HepG2 (cell line): ENCODE measurements around the gene P3H3. TPM values are rescaled to one million over a fixed set of nuclear protein-coding genes. Genes with fewer than 3 reads are reported as not detected.

Source experiments
- DMAP1 ChIP-seq: IDR thresholded peaks from 2 replicates; pipeline ENCODE4 v1.6.1; 2016
- MTF2 ChIP-seq: sonication (generic); formaldehyde crosslinking; IDR thresholded peaks from 2 replicates; pipeline ENCODE4 v1.5.0; 2020; ENCODE audit warnings: missing genetic modification reagents, borderline replicate concordance
- PHB2 ChIP-seq: fragments of 450-650 bp; IDR thresholded peaks from 2 replicates; pipeline ENCODE4 v1.6.1; 2018; ENCODE audit not compliant: partially characterized antibody
- PLSCR1 ChIP-seq: sonication (generic); formaldehyde crosslinking; IDR thresholded peaks from 2 replicates; pipeline ENCODE4 v1.5.0; 2020; ENCODE audit warnings: missing genetic modification reagents, mild to moderate bottlenecking, borderline replicate concordance
- RAD21 ChIP-seq: fragments of 450-650 bp; formaldehyde crosslinking; IDR thresholded peaks from 2 replicates; pipeline ENCODE4 v1.5.0; 2020; ENCODE audit warnings: mild to moderate bottlenecking
- RFX3 ChIP-seq: IDR thresholded peaks from 2 replicates; pipeline ENCODE4 v1.6.1; 2016; ENCODE audit warnings: missing biosample characterization, missing genetic modification reagents
- SNAPC2 ChIP-seq: sonication (generic); formaldehyde crosslinking; IDR thresholded peaks from 2 replicates; pipeline ENCODE4 v1.8.1; 2022; ENCODE audit warnings: mild to moderate bottlenecking, missing genetic modification reagents
- XRCC5 ChIP-seq: fragments of 200-400 bp; formaldehyde crosslinking; optimal IDR thresholded peaks from 2 replicates; pipeline ENCODE3; 2017; ENCODE audit warnings: mild to moderate bottlenecking, low read length
- ZGPAT ChIP-seq: IDR thresholded peaks from 2 replicates; pipeline ENCODE4 v1.6.1; 2016; ENCODE audit warnings: mild to moderate bottlenecking
- ZNF235 ChIP-seq: sonication (generic); formaldehyde crosslinking; IDR thresholded peaks from 2 replicates; pipeline ENCODE4 v1.8.1; 2023; ENCODE audit warnings: mild to moderate bottlenecking, missing genetic modification reagents, borderline replicate concordance
- ZNF382 ChIP-seq: sonication (generic); formaldehyde crosslinking; IDR thresholded peaks from 2 replicates; pipeline ENCODE4 v1.5.0; 2020; ENCODE audit warnings: missing genetic modification reagents, mild to moderate bottlenecking, borderline replicate concordance
- ZNF431 ChIP-seq: sonication (generic); formaldehyde crosslinking; IDR thresholded peaks from 2 replicates; pipeline ENCODE4 v1.9.0; 2022; ENCODE audit warnings: missing genetic modification reagents, low read depth, mild to moderate bottlenecking, borderline replicate concordance
- ZNF569 ChIP-seq: sonication (generic); formaldehyde crosslinking; IDR thresholded peaks from 2 replicates; pipeline ENCODE4 v1.5.0; 2020; ENCODE audit warnings: mild to moderate bottlenecking, missing genetic modification reagents, moderate library complexity, borderline replicate concordance
- ZNF644 ChIP-seq: IDR thresholded peaks from 2 replicates; pipeline ENCODE4 v1.6.1; 2016; ENCODE audit warnings: low read depth
- ZNF720 ChIP-seq: sonication (generic); formaldehyde crosslinking; IDR thresholded peaks from 2 replicates; pipeline ENCODE4 v1.4.0; 2020; ENCODE audit warnings: missing genetic modification reagents
- ZNF746 ChIP-seq: sonication (generic); formaldehyde crosslinking; IDR thresholded peaks from 2 replicates; pipeline ENCODE4 v1.8.0; 2022; ENCODE audit warnings: mild to moderate bottlenecking, missing genetic modification reagents
- ZNF773 ChIP-seq: sonication (generic); formaldehyde crosslinking; IDR thresholded peaks from 2 replicates; pipeline ENCODE4 v1.4.0; 2020; ENCODE audit warnings: missing genetic modification reagents, borderline replicate concordance
- ZNF800 ChIP-seq: sonication (generic); formaldehyde crosslinking; IDR thresholded peaks from 2 replicates; pipeline ENCODE4 v1.4.0; 2020; ENCODE audit warnings: missing genetic modification reagents
- ZSCAN9 ChIP-seq: IDR thresholded peaks from 2 replicates; pipeline ENCODE4 v1.6.1; 2016; ENCODE audit warnings: borderline replicate concordance
- polyA plus RNA-seq, 8 experiments: library from polyadenylated mRNA; depleted of rRNA in 3 of 8; stranded (reverse) in 7 of 8; unstranded in 1 of 8; fragments of >200 nt; fragmentation: Illumina TruSeq in 4 of 8; extraction: Trizol in 4 of 8; gene quantifications; 2 replicates each; pipeline versions ENCODE4 v1.2.1 to v1.2.3, GENCODE V29; 2011 to 2016; ENCODE audit warnings: low read depth in 4 of 8, missing spikeins in 1 of 8, mixed read lengths in 1 of 8; ENCODE audit not compliant: insufficient read depth in 1 of 8
- total RNA-seq, 5 experiments: library from RNA; depleted of rRNA; stranded (reverse); fragments of >200 nt; fragmentation: Illumina TruSeq; extraction: Trizol; gene quantifications; 2 replicates each; pipeline ENCODE4 v1.2.3, GENCODE V29; 2016; ENCODE audit warnings: low read depth in 1 of 5
- TF ChIP-seq, protein P1 (sequence below): sonication (generic); formaldehyde crosslinking; IDR thresholded peaks from 2 replicates; pipeline ENCODE4 v1.5.1; 2020; ENCODE audit warnings: mild to moderate bottlenecking, missing genetic modification reagents
- TF ChIP-seq, protein P2 (sequence below): sonication (generic); formaldehyde crosslinking; IDR thresholded peaks from 2 replicates; pipeline ENCODE4 v1.5.0; 2020; ENCODE audit warnings: mild to moderate bottlenecking, missing genetic modification reagents, moderate library complexity

The P3H3 gene
- total and polyA plus RNA-seq, 2 of the 13 experiments (the other 11 are each of a cell fraction or from before 2014, with no cell fraction given): 20.1 to 20.5 TPM

DNA sequence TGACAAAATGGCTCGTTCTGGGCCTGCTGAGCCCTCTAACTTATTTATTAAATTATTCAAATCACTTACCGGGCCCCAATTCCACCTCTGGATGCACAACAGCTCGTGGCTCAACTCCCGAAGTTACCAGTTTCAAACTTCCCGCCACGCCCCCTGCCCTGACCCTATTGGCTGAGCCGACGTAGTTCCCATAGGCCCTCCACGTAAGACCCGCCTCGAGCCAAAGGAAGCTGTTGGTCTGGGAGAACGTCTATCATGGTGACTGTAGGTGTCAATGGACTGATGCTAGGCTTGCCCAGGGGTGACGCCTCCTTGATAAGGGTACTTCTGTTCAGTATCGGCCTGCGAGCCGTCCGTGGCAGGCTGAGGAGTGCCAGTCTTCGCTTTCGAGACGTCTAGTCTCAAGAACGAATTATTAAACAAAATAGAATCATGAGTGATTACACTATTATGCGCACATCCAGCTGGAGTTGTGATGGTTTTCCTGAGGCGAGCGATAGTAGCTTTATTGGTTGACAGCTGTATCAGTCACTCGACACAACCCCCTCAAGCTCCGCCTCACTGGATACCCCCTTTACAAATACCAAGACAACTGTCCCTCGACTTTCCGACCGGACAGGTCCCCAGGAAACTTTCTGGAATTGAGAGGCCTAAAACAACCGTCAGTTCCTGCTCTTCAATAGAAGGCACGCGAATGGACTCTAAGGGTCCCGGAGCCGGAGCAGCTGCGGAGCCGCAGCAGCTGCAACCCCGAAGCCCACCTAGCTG is 23.1 kb downstream of the P3H3 start, which contains the start of gene CDCA3 (continued):
- no peak for TF ChIP-seq RFX3 (CRISPR knock-in tag)
- no peak for TF ChIP-seq ZNF800 (CRISPR knock-in tag)
- TF ChIP-seq PHB2: no peak
- peak; percentile 63; the same call in 1 of the 2 replicates for TF ChIP-seq SNAPC2 (CRISPR knock-in tag)
- TF ChIP-seq MTF2 (CRISPR knock-in tag): no peak
- no peak for TF ChIP-seq ZNF773
- TF ChIP-seq ZNF235 (CRISPR knock-in tag): no peak
- peak; percentile 68 for TF ChIP-seq DMAP1 (CRISPR knock-in tag)
- no peak for TF ChIP-seq RAD21 (CRISPR knock-in tag)
- no peak for TF ChIP-seq ZNF382 (CRISPR knock-in tag)
- no peak; the same call in 1 of the 2 replicates for TF ChIP-seq ZNF431 (CRISPR knock-in tag)
- TF ChIP-seq, protein P1, sequence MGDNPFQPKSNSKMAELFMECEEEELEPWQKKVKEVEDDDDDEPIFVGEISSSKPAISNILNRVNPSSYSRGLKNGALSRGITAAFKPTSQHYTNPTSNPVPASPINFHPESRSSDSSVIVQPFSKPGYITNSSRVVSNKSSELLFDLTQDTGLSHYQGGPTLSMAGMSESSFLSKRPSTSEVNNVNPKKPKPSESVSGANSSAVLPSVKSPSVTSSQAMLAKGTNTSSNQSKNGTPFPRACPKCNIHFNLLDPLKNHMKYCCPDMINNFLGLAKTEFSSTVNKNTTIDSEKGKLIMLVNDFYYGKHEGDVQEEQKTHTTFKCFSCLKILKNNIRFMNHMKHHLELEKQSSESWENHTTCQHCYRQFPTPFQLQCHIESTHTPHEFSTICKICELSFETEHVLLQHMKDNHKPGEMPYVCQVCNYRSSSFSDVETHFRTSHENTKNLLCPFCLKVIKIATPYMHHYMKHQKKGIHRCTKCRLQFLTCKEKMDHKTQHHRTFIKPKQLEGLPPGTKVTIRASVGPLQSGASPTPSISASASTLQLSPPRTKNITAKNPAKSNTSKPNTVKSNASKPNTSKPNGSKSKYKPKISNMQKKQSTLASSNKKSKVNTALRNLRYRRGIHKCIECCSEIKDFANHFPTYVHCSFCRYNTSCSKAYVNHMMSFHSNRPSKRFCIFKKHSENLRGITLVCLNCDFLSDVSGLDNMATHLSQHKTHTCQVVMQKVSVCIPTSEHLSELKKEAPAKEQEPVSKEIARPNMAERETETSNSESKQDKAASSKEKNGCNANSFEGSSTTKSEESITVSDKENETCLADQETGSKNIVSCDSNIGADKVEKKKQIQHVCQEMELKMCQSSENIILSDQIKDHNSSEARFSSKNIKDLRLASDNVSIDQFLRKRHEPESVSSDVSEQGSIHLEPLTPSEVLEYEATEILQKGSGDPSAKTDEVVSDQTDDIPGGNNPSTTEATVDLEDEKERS (CRISPR knock-in tag): no peak
- TF ChIP-seq ZNF644: no peak
- no peak for TF ChIP-seq XRCC5
- TF ChIP-seq ZNF569 (CRISPR knock-in tag): no peak
- TF ChIP-seq PLSCR1 (CRISPR knock-in tag): no peak
- no peak for TF ChIP-seq ZNF746 (CRISPR knock-in tag)
- no peak; the same call in 1 of the 2 replicates for TF ChIP-seq ZSCAN9 (CRISPR knock-in tag)
- TF ChIP-seq ZGPAT: no peak
- TF ChIP-seq, protein P2, sequence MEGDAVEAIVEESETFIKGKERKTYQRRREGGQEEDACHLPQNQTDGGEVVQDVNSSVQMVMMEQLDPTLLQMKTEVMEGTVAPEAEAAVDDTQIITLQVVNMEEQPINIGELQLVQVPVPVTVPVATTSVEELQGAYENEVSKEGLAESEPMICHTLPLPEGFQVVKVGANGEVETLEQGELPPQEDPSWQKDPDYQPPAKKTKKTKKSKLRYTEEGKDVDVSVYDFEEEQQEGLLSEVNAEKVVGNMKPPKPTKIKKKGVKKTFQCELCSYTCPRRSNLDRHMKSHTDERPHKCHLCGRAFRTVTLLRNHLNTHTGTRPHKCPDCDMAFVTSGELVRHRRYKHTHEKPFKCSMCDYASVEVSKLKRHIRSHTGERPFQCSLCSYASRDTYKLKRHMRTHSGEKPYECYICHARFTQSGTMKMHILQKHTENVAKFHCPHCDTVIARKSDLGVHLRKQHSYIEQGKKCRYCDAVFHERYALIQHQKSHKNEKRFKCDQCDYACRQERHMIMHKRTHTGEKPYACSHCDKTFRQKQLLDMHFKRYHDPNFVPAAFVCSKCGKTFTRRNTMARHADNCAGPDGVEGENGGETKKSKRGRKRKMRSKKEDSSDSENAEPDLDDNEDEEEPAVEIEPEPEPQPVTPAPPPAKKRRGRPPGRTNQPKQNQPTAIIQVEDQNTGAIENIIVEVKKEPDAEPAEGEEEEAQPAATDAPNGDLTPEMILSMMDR (CRISPR knock-in tag): no peak
- TF ChIP-seq ZNF720 (CRISPR knock-in tag): no peak
